Brain microvascular endothelial cell (primary cell): ENCODE measurements around the gene CYP3A7.
"Not testable (repeated sequence)": the region's sequence is repeated elsewhere in the genome, so short reads cannot be mapped to it uniquely, and the experiment has no call there.

Experiments
- DNase-seq: peaks from one replicate; pipeline ENCODE4 v3.0.0-alpha.2; 2020
- H3K27ac ChIP-seq: fragments of 250-450 bp; sonication (Bioruptor Pico); 2 replicates; pipeline ENCODE4 v1.5.1; 2020; ENCODE audit warnings: mild to moderate bottlenecking, moderate library complexity
- H3K27me3 ChIP-seq: fragments of 250-450 bp; sonication (Bioruptor Pico); replicated peaks from 2 replicates; pipeline ENCODE4 v1.5.1; 2020; ENCODE audit warnings: mild to moderate bottlenecking
- H3K36me3 ChIP-seq: fragments of 250-450 bp; sonication (Bioruptor Pico); replicated peaks from 2 replicates; pipeline ENCODE4 v1.5.1; 2020; ENCODE audit warnings: mild to moderate bottlenecking
- H3K4me3 ChIP-seq: 2 replicates; pipeline ENCODE4 v1.5.1; 2011; ENCODE audit warnings: low read depth, mild to moderate bottlenecking, control low read depth, low read length, moderate library complexity
- CTCF ChIP-seq: IDR thresholded peaks from 2 replicates; pipeline ENCODE4 v1.5.1; 2011; ENCODE audit warnings: low read depth, mild to moderate bottlenecking, moderate library complexity, low read length, control low read depth, inconsistent platforms; ENCODE audit errors: missing control alignments
- in situ Hi-C: cut with HindIII; loops from 2 replicates; pipeline ENCODE4 v1.10.0; 2017; ENCODE audit warnings: low sequenced_read_pairs, low pct_ligation_motif_present

The CYP3A7 gene

DNA sequence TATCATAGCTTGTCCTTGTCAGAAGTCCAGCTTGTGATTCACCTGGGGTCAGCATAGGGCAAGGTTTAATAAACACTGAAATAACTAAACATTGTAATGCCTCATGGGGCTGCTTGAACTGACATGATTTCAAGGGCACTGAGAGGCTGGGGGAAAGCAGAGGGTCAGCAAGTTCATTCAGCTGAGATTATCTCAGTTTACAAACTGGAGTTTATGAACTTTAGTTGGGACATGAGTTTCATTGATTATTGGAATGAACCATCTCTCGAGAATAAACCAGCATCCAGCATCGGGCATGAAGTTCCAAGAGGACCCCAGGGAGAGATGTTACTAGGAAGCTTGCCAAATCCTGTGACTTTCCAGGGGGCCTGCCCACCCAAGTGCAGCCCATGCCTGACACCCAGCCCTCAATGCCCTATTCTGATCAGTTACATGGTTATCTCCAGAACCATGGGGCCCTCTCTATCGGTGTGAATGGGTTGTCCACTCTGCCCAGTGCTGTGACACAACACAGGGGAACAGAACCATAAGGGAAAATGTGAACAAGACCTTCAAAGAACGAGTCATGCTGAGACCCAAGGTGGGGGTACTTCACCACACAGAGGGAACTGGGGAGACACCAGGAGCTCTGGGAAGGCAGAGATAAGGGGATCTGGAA lies 7.9 kb upstream of the CYP3A7 start:
- no peak for TF ChIP-seq CTCF
- no peak overlapping the region for H3K4me3 ChIP-seq
- no peak for DNase-seq
- in situ Hi-C loops: no loop called here
- H3K27ac ChIP-seq: no peak overlapping the region
- peaks cover 3% of the 10 kb centered on the region for H3K27me3 ChIP-seq
- no peaks in the 10 kb centered on the region for H3K36me3 ChIP-seq

GRCh38 chr7:99741441-99741795 lies 6.4 kb upstream of the CYP3A7 start:
- Histone ChIP-seq H3K27me3 (peaks cover 3% of the 10 kb centered on the region), H3K4me3 (no peak overlapping the region), H3K27ac (no peak overlapping the region), H3K36me3 (no peaks in the 10 kb centered on the region)
- DNase-seq: no peak
- in situ Hi-C loops: no loop called here
- no peak for TF ChIP-seq CTCF

DNA sequence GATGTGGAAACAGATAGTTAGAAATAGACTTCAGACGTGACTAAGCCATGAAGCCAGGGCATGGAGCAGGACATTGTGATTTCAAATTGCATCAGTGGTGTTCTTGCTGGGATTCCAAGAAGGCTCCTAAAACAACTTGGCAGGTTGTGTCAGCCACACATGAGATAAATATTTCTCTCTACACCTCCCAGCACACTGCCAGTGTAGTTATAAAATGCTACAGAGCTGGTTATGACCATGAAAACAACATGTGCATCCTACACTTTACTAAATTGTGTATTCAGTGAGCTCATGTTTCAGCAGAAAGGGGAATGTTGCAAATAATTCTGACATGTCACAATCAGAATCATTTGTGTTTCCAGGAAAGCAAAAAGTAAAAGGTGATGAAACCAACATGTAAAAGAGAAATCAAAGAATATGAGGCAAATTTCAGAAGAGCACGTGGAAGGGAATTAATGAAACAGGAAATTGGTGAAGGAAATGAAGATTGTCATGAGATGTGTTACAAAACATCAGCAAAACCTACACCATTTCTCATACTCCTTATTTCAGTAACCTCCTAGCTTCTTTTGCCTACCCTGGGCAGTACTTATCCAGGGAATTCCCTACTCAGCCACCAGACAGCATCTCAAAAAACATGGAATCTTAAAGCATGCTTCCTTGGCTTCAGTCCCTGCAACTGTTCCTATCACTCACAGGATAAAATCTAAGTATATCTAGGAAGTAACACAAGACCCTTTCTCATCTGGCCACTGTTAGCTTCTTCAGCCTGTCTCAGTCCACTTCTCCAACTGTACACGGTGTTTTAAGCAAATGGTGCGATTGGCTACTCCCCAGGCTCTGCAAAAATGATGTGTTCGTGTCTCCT lies 5.8 kb upstream of the CYP3A7 start:
- in situ Hi-C loops: no loop called here

GRCh38 chr7:99739699-99740572 lies 4.9 kb upstream of the CYP3A7 start:
- no peak for DNase-seq
- Histone ChIP-seq H3K36me3 (no peaks in the 10 kb centered on the region), H3K4me3 (no peak overlapping the region), H3K27ac (no peak overlapping the region), H3K27me3 (peaks cover 3% of the 10 kb centered on the region)
- TF ChIP-seq CTCF: no peak
- in situ Hi-C loops: no loop called here

More for the DNA sequence above, 5.8 kb upstream of the CYP3A7 start:
- no peak for DNase-seq
- Histone ChIP-seq H3K27me3 (peaks cover 3% of the 10 kb centered on the region), H3K4me3 (no peak overlapping the region), H3K27ac (no peak overlapping the region), H3K36me3 (no peaks in the 10 kb centered on the region)
- no peak for TF ChIP-seq CTCF

DNA sequence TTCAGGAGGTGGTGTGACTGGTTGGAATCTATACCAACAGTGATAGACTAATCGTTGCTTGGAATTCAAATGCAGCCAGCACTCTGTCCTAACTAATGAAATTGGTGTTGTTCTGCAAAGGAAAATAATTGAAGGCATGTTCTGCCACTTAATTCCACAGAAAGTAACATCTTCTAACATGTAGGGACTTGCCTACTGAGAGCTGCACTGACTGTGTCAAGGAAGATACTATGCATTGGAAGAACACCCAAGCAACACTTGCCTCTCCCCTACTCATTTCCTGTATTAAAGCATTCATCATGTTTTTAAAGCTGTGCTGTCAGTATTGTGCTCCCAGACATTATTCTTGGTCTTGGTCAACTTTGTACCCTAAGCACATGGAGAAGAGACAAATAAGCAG lies 2.7 kb upstream of the CYP3A7 start:
- in situ Hi-C loops: no loop called here
- Histone ChIP-seq H3K36me3 (no peaks in the 10 kb centered on the region), H3K27ac (no peak overlapping the region), H3K27me3 (no peaks in the 10 kb centered on the region), H3K4me3 (no peak overlapping the region)
- no peak for DNase-seq
- no peak for TF ChIP-seq CTCF

- DNase-seq, H3K27me3 ChIP-seq, H3K4me3 ChIP-seq, H3K27ac ChIP-seq, in situ Hi-C loops, H3K36me3 ChIP-seq: not testable (repeated sequence)
Observed at GRCh38 chr7:99736667-99737066, 1.7 kb upstream of the CYP3A7 start.
